GM19043 (cell line): ENCODE data around the gene CACNB2.

Experiments used
- ATAC-seq: cut with Tn5 transposase; IDR thresholded peaks from one replicate; pipeline ENCODE4 v1.9.1; 2021; ENCODE audit warnings: low read depth; ENCODE audit not compliant: unreplicated experiment

CACNB2 gene

GRCh38 chr10:18224626-18225445, 84.6 kb downstream of the CACNB2 start:
- ATAC-seq = no peak

- ATAC-seq = no peak
These were observed 86.1 kb downstream of the CACNB2 start for GRCh38 chr10:18226336-18226735.

- ATAC-seq = no peak
These were observed 89.6 kb downstream of the CACNB2 start for GRCh38 chr10:18229826-18230225.

GRCh38 chr10:18230794-18231193, 90.6 kb downstream of the CACNB2 start:
- ATAC-seq = no peak

GRCh38 chr10:18231480-18231879, 91.3 kb downstream of the CACNB2 start:
- no peak for ATAC-seq

GRCh38 chr10:18233775-18234174, 93.6 kb downstream of the CACNB2 start:
- no peak for ATAC-seq

- no peak for ATAC-seq
These were observed 95.3 kb downstream of the CACNB2 start for GRCh38 chr10:18235477-18235876.

- no peak for ATAC-seq
These were observed 96.5 kb downstream of the CACNB2 start for GRCh38 chr10:18236756-18237155.

- no peak for ATAC-seq
These were observed 98.8 kb downstream of the CACNB2 start for GRCh38 chr10:18238870-18239485.

- ATAC-seq = no peak
These were observed 100.1 kb downstream of the CACNB2 start for GRCh38 chr10:18240185-18240882.

- ATAC-seq = no peak
These were observed 106.7 kb downstream of the CACNB2 start for GRCh38 chr10:18246967-18247366.

- no peak for ATAC-seq
These were observed 111.9 kb downstream of the CACNB2 start for GRCh38 chr10:18252086-18252485.

GRCh38 chr10:18254086-18254485, 113.9 kb downstream of the CACNB2 start:
- no peak for ATAC-seq

GRCh38 chr10:18254692-18255091, 114.5 kb downstream of the CACNB2 start:
- no peak for ATAC-seq

- no peak for ATAC-seq
These were observed 120.2 kb downstream of the CACNB2 start for GRCh38 chr10:18260310-18260922.

GRCh38 chr10:18261063-18261610, 120.9 kb downstream of the CACNB2 start:
- no peak for ATAC-seq

GRCh38 chr10:18261768-18262231, 121.6 kb downstream of the CACNB2 start:
- ATAC-seq = no peak

- ATAC-seq = no peak
These were observed 124.3 kb downstream of the CACNB2 start for GRCh38 chr10:18264466-18265050.

- no peak for ATAC-seq
These were observed 127.8 kb downstream of the CACNB2 start for GRCh38 chr10:18268005-18268404.

- no peak for ATAC-seq
These were observed 131.3 kb downstream of the CACNB2 start for GRCh38 chr10:18271491-18271890.
